ENCODE results near the gene APLP2. TPM values are rescaled to one million over a fixed set of nuclear protein-coding genes. Genes with fewer than 3 reads are reported as not detected.

APLP2 gene
- total RNA-seq, 2 donors from 2014 or later, result 37.9 to 56.2 TPM

DNA sequence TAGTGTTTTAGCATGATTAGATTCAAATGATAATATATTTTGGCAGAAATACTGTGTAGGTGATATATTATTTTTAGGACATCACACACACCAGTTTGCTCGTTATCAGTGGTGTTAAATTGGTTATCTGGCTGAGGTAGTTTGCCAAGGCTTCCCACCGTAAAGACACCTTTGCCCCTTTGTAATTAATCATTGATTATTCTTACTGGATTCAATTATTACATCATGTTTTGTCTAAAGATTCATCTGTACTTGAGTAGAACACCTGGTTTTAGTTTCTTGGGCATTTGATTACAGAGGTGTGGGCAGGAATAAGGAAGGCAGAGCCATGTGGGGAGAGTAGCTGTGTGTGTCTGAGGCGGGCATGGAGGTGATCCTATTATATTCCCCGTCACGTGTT is 50.4 kb downstream of the APLP2 start:
- no peak for ATAC-seq
- Mint-ChIP-seq H3K27me3 (no peaks in the 10 kb centered on the region), H3K9me3 (no peaks in the 10 kb centered on the region), H3K4me3 (no peak overlapping the region), H3K27ac (no peak overlapping the region), H3K36me3 (peaks cover 19% of the 10 kb centered on the region), H3K4me1 (ENCODE audit: low read depth in 2 of 2) (peaks cover 36 to 51% of the 10 kb centered on the region in 2 donors)
- no peak for DNase-seq (ENCODE audit: low spot score)

DNA sequence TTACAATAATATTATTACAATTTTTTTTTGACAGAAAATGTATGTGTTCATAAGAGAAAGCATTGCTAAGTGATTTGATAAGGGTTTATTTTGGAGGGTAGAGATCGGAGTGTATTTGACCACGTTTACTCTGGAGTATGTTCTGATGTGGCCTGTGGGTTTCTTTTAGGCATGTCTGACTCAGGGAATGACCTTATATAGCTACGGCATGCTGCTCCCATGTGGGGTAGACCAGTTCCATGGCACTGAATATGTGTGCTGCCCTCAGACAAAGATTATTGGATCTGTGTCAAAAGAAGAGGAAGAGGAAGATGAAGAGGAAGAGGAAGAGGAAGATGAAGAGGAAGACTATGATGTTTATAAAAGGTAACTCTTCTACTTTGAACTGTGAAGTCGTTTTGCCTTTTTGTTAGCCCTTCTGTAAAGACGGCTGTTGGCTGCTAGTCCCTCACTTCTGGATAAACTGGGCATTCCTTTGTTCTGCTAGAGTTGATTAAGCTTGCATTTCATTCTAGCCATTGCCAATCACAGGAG is 51.8 kb downstream of the APLP2 start:
- Mint-ChIP-seq H3K4me1 (ENCODE audit: low read depth in 2 of 2) (peaks cover 36 to 51% of the 10 kb centered on the region in 2 donors), H3K27ac (no peak overlapping the region), H3K4me3 (no peak overlapping the region), H3K27me3 (no peaks in the 10 kb centered on the region), H3K9me3 (no peaks in the 10 kb centered on the region), H3K36me3 (peaks cover 19% of the 10 kb centered on the region)
- DNase-seq (ENCODE audit: low spot score) (no peak), ATAC-seq (no peak)

DNA sequence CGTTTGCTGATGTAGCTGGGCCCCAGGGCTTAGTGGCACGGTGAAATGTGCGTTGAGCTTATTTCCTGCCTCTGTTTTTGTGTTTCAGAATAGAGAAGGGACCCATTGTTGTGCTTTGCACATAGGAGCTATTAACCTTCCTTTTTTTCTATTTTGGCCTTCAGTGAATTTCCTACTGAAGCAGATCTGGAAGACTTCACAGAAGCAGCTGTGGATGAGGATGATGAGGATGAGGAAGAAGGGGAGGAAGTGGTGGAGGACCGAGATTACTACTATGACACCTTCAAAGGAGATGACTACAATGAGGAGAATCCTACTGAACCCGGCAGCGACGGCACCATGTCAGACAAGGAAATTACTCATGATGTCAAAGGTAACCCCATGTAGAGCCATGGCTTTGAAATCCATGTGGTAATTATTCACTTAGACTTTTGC is 52.5 kb downstream of the APLP2 start:
- Mint-ChIP-seq H3K27ac (no peak overlapping the region), H3K9me3 (no peaks in the 10 kb centered on the region), H3K4me3 (no peak overlapping the region), H3K27me3 (no peaks in the 10 kb centered on the region), H3K4me1 (ENCODE audit: low read depth in 2 of 2) (peaks cover 38 to 51% of the 10 kb centered on the region in 2 donors), H3K36me3 (peaks cover 19% of the 10 kb centered on the region)
- no peak for ATAC-seq
- peak; percentile 16 for DNase-seq (ENCODE audit: low spot score)

DNA sequence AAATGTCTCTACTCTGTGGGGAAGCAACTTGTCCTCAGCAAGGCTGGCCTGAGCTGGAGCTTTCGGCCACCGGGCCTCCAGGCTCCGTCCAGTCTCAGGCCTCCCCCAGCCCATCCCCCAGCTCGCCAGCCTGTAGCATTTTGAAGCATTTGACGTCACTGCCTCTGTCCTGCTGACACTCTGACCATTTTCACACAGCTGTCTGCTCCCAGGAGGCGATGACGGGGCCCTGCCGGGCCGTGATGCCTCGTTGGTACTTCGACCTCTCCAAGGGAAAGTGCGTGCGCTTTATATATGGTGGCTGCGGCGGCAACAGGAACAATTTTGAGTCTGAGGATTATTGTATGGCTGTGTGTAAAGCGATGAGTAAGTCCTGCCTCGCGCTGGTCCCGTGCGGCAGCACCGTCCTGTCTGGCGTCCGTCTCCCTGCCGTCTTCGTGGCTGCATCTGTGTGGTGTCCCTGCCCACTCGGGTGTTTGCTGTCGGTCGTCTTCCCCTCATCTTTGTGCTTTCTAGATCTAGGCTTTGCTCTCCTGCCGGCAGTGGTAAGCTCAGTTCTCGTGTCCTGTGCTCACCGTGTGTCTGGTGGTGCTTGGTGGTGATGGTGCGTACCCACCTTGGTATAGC is 53.8 kb downstream of the APLP2 start:
- DNase-seq (ENCODE audit: low spot score) (no peak), ATAC-seq (no peak)
- Mint-ChIP-seq H3K36me3 (peaks cover 19% of the 10 kb centered on the region), H3K4me3 (no peak overlapping the region), H3K9me3 (no peaks in the 10 kb centered on the region), H3K4me1 (ENCODE audit: low read depth in 2 of 2) (peaks cover 37 to 44% of the 10 kb centered on the region in 2 donors), H3K27ac (peak overlapping the region in 1 of 2 donors; percentile 79), H3K27me3 (no peaks in the 10 kb centered on the region)

DNA sequence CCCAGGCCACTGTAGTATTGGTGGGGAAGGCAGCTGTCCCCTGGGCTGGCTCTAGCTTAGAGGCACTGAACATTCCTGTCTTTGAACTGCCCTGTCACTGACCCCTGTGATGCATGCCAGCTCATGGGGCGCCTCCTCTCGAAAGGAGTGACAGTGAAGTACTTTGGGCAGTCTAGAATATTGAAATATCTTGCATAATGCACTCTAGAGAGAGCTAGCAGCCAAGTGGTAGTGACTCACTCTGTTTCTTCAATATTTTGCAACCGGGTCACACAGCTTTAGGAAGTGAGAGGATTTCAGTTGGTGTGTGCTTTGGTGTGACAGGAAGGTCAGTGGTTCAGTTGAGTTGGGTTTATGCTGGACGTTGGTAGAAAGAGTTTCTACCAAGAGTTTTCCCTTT is 54.4 kb downstream of the APLP2 start:
- peaks cover 21% of the 10 kb centered on the region for H3K36me3 Mint-ChIP-seq
- peaks cover 32 to 38% of the 10 kb centered on the region in 2 donors for H3K4me1 Mint-ChIP-seq (ENCODE audit: low read depth in 2 of 2)
- ATAC-seq (peak; percentile 87 to 95), DNase-seq (ENCODE audit: low spot score) (peak; percentile 78)
- H3K27ac Mint-ChIP-seq, result peak overlapping the region in 1 of 2 donors; percentile 79
- H3K9me3 Mint-ChIP-seq, result no peaks in the 10 kb centered on the region
- H3K27me3 Mint-ChIP-seq, result no peaks in the 10 kb centered on the region
- no peak overlapping the region for H3K4me3 Mint-ChIP-seq

DNA sequence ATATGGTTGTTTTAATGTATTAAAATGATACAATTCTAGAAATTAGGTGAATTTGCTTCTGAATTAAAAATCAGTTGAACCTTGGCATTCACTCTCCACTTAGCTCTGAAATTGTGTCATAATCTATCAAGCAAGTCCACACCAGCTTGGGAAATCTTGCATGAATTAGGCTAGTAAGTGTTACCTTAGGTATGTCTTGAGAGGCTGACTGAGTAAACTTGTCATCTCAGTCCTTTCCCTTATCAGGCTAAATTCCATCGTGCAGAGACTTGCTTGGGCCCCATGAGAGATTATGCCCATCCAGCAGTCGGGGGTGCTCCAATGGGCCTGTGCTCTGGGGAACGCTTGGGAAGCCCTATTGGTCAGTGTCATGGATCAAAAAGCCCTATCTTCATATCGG is 55.9 kb downstream of the APLP2 start:
- H3K4me3 Mint-ChIP-seq, result no peak overlapping the region
- H3K36me3 Mint-ChIP-seq, result peaks cover 25% of the 10 kb centered on the region
- H3K27me3 Mint-ChIP-seq, result no peaks in the 10 kb centered on the region
- no peaks in the 10 kb centered on the region for H3K9me3 Mint-ChIP-seq
- peaks cover 25 to 26% of the 10 kb centered on the region in 2 donors for H3K4me1 Mint-ChIP-seq (ENCODE audit: low read depth in 2 of 2)
- ATAC-seq, result no peak
- DNase-seq (ENCODE audit: low spot score), result no peak
- H3K27ac Mint-ChIP-seq, result no peak overlapping the region

DNA sequence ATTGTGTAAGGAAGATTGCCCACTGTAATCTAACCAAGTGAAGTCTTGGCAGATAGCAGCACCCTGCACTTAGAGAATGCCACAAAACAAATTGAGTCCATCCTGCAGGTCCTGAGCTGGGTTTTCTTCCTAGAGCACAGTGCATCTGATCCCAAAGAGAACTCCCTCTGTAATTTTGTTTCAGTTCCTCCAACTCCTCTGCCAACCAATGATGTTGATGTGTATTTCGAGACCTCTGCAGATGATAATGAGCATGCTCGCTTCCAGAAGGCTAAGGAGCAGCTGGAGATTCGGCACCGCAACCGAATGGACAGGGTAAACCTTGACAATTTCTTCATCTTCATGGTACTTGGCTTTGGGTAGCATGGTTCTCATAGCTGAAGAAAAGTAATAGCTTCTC is 56.8 kb downstream of the APLP2 start:
- ATAC-seq (no peak), DNase-seq (ENCODE audit: low spot score) (peak; percentile 26)
- peaks cover 22% of the 10 kb centered on the region for H3K36me3 Mint-ChIP-seq
- H3K9me3 Mint-ChIP-seq, result no peaks in the 10 kb centered on the region
- H3K27me3 Mint-ChIP-seq, result no peaks in the 10 kb centered on the region
- no peak overlapping the region for H3K4me3 Mint-ChIP-seq
- H3K27ac Mint-ChIP-seq, result no peak overlapping the region
- peaks cover 23% of the 10 kb centered on the region in 2 donors for H3K4me1 Mint-ChIP-seq (ENCODE audit: low read depth in 2 of 2)

DNA sequence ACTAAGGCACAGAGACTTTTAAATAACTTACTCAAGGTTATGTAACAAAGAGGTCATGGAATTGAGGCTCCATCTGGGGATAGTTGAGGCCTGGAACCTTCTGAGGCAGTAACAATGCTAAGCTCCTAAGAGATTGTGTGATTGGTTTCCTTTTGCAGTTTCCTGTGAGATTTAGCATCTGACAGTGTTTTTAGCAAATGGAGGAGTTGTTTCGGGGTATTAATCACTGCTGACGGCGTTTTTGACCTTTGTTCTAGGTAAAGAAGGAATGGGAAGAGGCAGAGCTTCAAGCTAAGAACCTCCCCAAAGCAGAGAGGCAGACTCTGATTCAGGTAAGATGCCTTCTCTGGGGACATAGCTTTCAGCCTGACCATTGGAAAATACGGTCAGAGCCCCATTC is 57.8 kb downstream of the APLP2 start:
- peaks cover 14% of the 10 kb centered on the region for H3K36me3 Mint-ChIP-seq
- no peak for ATAC-seq

DNA sequence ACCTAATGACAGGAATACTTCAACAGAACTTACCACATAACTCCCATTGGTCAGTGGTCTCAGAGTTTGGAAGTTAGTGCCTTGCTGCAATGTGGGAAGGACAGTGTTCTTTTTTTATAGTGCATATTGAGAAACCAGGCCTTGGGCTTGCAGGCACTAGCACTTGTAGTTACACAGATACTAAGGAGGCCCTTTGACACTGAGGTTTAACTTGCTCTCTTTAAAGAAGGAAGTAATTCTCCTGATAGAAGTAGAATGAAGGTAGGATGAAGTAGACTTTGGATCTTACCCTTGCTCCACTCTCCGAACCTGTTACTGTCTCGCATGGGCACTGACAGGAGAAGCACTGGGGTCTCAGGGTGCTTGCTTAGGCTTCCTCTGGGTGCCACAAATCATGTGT is 58.9 kb downstream of the APLP2 start:
- no peaks in the 10 kb centered on the region for H3K9me3 Mint-ChIP-seq
- H3K27ac Mint-ChIP-seq, result no peak overlapping the region
- ATAC-seq (no peak), DNase-seq (ENCODE audit: low spot score) (no peak)
- H3K4me1 Mint-ChIP-seq (ENCODE audit: low read depth in 2 of 2), result peaks cover 14 to 19% of the 10 kb centered on the region in 2 donors
- peaks cover 14% of the 10 kb centered on the region for H3K36me3 Mint-ChIP-seq
- no peak overlapping the region for H3K4me3 Mint-ChIP-seq
- H3K27me3 Mint-ChIP-seq, result no peaks in the 10 kb centered on the region

More for the DNA sequence above, 57.8 kb downstream of the APLP2 start:
- Mint-ChIP-seq H3K9me3 (no peaks in the 10 kb centered on the region), H3K4me3 (no peak overlapping the region), H3K27me3 (no peaks in the 10 kb centered on the region), H3K27ac (no peak overlapping the region), H3K4me1 (ENCODE audit: low read depth in 2 of 2) (peaks cover 17 to 21% of the 10 kb centered on the region in 2 donors)
- peak; percentile 35 for DNase-seq (ENCODE audit: low spot score)

DNA sequence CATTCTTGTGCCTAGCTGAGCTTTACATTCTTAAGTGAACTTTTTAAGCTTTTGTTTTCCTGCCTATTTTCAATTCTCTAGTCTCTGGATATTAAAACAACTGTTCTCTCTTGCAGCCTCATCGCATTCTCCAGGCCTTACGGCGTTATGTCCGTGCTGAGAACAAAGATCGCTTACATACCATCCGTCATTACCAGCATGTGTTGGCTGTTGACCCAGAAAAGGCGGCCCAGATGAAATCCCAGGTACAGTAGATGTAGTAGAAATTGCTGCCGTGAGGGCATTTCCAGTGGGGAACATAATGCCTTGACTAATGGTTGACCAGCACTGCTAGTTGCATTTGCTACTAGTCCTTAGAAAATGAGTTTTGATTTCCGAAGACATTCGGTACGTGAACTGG is 60.2 kb downstream of the APLP2 start:
- Mint-ChIP-seq H3K27me3 (no peaks in the 10 kb centered on the region), H3K4me3 (no peak overlapping the region), H3K4me1 (ENCODE audit: low read depth in 2 of 2) (peaks cover 5 to 11% of the 10 kb centered on the region in 2 donors), H3K9me3 (no peaks in the 10 kb centered on the region), H3K36me3 (peaks cover 13% of the 10 kb centered on the region), H3K27ac (no peak overlapping the region)
- ATAC-seq (no peak), DNase-seq (ENCODE audit: low spot score) (no peak)

DNA sequence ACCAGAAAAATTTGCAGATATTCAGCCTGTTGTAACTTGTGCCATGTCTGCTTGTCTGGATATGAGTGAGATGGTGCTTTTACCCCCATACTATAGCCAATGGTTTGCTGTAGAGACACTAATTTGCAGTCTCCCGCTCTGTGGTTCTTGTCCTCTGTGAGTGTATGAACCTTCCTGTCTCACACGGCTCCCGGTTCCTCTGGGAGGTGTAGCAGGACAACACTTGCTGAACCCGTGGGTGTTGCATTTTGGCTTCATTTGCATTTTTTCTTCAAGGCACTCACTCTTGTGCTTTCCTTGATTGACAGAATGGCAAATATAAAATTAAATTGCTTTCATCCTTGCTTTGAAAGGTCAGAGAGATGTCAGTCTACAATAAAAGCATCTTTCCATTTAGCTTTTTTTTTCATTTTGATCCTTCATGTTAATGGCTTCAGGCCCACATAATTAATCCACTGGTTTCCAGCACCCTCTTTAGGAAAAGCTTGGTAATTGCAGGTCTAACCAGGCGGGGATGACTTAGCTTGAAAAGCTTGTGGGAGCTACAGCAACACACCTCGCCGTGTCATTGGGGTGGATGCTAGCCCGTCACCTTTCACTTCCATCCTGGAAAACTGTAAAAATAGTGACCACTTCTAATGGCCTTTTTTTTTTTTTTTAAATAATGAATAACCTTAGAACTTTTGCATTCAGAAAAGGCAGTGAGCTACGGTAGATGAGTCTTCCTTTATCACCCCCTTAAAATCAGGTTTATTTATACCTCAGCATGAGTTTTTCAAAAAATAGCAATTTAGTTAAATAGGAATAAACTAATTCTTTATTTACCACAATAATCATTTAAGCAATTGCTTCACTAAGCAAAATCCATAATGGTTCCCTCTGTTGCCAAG is 62.5 kb downstream of the APLP2 start:
- Mint-ChIP-seq H3K4me3 (no peak overlapping the region), H3K27me3 (no peaks in the 10 kb centered on the region), H3K4me1 (ENCODE audit: low read depth in 2 of 2) (peaks cover 5 to 8% of the 10 kb centered on the region in 2 donors), H3K36me3 (peaks cover 13% of the 10 kb centered on the region), H3K9me3 (no peaks in the 10 kb centered on the region), H3K27ac (no peak overlapping the region)
- ATAC-seq (peak; percentile 65 to 78), DNase-seq (ENCODE audit: low spot score) (peak; percentile 75)

DNA sequence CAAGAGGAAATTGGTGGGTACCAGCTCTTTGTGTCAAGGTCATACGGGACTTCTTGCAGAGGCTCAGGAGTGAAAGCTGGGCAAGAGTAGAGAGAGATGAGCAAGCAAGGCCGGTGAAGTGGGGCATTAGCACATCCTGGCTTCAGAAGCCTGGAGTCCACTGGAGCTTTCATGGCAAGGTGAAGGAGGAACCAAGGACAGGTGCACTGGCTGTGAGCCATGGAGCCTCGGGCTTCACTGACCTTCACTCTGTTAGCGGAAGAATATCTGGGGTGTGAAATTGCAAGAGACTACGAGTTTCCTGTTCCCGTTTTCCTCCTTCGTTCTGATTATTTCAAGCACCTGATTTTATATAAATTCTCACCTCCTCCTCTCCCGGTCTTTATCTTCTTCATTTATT is 64.0 kb downstream of the APLP2 start:
- DNase-seq (ENCODE audit: low spot score), result no peak
- peaks cover 3 to 5% of the 10 kb centered on the region in 2 donors for H3K4me1 Mint-ChIP-seq (ENCODE audit: low read depth in 2 of 2)
- peaks cover 13% of the 10 kb centered on the region for H3K36me3 Mint-ChIP-seq
- no peaks in the 10 kb centered on the region for H3K9me3 Mint-ChIP-seq
- no peak overlapping the region for H3K27ac Mint-ChIP-seq
- no peak overlapping the region for H3K4me3 Mint-ChIP-seq
- ATAC-seq, result no peak
- H3K27me3 Mint-ChIP-seq, result no peaks in the 10 kb centered on the region

DNA sequence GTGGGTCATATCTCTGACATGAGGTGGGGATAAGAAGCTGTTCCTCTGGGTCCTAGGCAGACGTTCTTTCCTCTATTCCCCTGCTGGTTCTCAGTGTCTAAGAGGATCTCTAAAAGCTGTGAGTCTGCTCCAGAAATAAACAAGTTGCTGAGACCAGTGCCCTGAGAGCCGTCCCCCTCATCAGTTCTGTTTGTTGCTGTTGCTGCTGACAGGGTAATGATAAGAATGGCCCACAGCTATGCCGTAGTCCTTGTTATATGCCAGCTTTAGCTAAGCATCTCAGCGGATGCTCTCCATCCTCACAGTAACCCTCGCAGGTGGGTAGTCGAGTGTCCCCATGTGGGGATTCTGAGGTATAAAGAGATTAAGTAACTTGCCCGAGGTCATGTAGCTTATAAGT is 66.4 kb downstream of the APLP2 start:
- Mint-ChIP-seq H3K36me3 (peaks cover 8% of the 10 kb centered on the region), H3K4me1 (ENCODE audit: low read depth in 2 of 2) (peaks cover 3 to 5% of the 10 kb centered on the region in 2 donors), H3K9me3 (no peaks in the 10 kb centered on the region), H3K27me3 (no peaks in the 10 kb centered on the region), H3K27ac (no peak overlapping the region), H3K4me3 (no peak overlapping the region)
- ATAC-seq (no peak), DNase-seq (ENCODE audit: low spot score) (no peak)

DNA sequence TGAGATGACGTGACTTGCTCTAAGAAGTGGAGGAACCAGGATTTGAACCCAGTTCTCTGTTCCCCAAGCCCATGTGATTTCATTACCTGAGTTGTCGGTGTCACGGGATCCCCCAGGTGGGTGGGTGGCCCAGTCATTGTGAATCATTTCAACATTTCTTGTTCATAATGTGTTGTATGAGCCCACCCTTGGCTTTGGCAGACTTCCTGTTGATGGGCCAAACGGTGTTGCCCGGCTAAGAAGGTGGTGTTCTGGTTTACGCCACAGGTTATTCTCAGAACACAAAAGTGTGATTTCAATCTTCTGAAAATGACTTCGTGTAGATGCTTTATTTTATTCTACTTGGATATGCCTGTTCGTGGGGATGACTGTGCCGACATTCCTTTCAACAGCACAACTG is 68.3 kb downstream of the APLP2 start:
- Mint-ChIP-seq H3K27me3 (no peaks in the 10 kb centered on the region), H3K4me3 (no peak overlapping the region), H3K36me3 (peaks cover 8% of the 10 kb centered on the region), H3K4me1 (ENCODE audit: low read depth in 2 of 2) (no peaks in the 10 kb centered on the region), H3K27ac (no peak overlapping the region), H3K9me3 (no peaks in the 10 kb centered on the region)
- DNase-seq (ENCODE audit: low spot score) (no peak), ATAC-seq (no peak)

All from natural killer cell treated with Interleukin-12 subunit alpha and Interleukin-12 subunit beta and Interleukin-15 and Interleukin-18, amount 100 ng/mL, for 72 hours (primary cell).